Right forelimb (tissue), 1 donor: ENCODE results near the gene PKD2.

Experiments used
- DNase-seq: peaks from one replicate; pipeline ENCODE4 v3.0.0-alpha.2; 2018

PKD2 gene

GRCh38 chr4:88028946-88029345 is 21.5 kb downstream of the PKD2 start:
- no peak for DNase-seq

DNA sequence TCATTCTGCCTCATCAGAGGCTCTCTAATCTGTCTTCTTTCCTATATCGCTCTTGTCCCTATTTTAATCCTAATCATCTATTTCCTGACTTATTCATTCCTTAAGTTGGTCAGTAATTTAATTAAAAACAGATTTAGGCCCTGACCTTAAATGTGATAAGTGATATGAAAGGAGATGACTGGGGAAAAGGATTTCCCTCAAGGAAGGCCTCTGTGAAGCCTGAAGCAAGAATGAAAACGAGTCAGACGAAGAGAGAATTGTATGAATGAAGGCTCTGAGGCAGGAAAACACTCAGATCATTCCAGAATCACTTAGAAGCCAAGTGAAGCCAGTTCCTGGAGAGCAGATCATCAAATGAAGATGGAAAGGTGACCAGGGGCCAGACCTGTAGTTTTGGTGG is 22.1 kb downstream of the PKD2 start:
- no peak for DNase-seq

GRCh38 chr4:88030565-88031310 is 23.3 kb downstream of the PKD2 start:
- no peak for DNase-seq

DNA sequence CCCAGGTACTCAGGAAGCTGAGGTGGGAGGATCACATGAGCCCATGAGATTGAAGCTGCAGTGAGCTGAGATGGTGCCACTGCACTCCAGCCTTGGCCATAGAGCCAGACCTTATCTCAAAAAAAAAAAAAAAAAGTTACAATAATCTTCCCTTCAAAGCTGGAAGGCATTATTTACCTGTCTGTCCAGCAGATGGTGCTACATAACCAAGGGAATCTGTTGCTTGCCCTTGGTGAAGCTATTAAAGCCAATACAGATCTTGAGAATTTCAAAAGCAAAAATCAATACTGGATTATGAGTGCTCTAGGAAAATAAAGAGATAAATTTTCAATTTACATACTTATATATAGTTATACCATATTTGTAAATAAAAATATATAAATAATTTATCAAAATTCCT is 25.9 kb downstream of the PKD2 start:
- no peak for DNase-seq

DNA sequence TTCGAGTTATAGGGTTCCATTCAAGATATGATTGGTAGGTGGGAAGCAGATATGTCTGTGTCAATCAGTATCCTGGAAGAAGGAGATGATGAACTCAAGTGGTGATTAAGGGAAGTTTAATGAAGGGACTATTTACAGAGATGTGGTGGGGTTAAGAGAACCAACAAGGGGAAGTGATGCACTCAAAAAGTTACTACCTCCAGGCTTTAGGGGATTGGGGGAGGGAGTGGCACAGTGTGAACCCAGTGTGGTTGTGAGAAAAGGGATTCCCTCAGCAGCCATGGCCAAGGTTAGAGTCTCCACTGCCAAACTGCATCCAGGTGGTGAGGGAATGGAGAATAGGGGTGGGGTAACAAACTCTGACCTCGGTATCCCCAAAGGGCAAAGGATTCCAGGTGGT is 27.9 kb downstream of the PKD2 start:
- DNase-seq: no peak

DNA sequence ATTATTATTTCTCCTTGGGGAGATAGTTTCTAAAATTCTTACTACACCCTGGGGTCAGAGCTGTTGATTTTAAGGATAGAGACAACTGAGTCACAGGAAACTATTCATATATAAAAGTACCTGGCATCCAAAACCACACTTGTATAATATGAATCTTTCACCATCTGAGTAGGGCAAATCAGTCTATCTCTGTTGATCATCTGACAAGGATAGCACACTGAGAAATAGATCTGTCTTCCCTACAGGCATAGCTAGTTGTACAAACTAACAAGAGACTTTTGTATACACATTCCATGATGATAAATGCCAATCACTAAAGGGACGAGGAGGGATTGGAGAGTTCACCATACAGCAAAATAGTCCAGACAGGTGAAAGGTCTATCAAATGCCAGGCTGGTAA is 30.0 kb downstream of the PKD2 start:
- no peak for DNase-seq

DNA sequence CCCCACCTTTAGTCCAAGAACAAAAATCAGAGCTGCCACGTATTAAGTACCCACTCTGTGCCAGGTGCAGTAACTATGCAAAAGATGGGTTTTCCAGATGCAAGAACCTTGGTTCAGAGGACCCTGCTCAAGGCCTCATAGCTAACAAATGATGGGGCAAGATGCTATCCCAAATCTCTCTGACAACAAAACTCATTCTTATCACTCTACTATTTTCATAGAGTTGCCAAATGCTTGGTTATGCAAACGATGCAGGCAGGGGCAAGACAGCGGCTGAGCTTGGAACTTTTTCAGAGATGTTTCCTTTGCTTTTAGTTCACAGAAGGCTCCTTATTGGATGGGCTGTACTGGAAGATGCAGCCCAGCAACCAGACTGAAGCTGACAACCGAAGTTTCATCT is 30.5 kb downstream of the PKD2 start:
- DNase-seq: no peak

GRCh38 chr4:88040707-88041106 is 33.3 kb downstream of the PKD2 start:
- no peak for DNase-seq

DNA sequence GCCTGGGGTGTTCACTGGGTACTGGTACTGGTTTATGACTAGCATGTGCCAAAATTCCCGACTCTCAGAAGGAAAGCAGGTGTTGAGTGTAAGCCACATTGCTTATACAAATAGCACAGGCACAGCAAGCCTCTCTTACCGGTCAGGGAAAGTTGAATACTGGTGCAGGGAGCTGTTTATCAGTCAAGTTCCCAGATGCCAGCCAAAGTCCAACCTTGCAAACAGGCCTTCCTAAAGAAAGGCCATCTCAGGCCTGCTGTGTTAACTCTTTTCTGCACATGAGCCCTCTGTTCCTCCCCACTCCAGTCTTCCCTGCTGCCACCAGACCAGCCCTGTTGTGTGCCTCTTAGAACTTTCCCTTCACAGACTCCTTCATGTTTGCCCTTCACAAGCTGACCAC is 34.2 kb downstream of the PKD2 start:
- DNase-seq: no peak

DNA sequence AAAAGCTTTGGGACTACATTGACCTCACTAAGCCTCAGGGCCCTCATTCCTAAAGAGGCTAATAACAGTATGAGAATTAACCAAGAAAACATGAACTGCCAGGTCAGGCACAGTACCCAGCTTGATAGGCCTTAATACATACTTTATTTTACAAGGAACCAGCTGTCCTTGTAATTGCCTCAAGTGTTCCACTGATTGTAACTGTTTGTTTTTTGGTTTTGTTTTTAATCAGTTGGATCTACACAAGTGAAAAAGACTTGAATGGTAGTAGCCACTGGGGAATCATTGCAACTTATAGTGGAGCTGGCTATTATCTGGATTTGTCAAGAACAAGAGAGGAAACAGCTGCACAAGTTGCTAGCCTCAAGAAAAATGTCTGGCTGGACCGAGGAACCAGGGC is 35.6 kb downstream of the PKD2 start:
- no peak for DNase-seq

- no peak for DNase-seq
Observed at GRCh38 chr4:88043586-88044340, 36.3 kb downstream of the PKD2 start.

DNA sequence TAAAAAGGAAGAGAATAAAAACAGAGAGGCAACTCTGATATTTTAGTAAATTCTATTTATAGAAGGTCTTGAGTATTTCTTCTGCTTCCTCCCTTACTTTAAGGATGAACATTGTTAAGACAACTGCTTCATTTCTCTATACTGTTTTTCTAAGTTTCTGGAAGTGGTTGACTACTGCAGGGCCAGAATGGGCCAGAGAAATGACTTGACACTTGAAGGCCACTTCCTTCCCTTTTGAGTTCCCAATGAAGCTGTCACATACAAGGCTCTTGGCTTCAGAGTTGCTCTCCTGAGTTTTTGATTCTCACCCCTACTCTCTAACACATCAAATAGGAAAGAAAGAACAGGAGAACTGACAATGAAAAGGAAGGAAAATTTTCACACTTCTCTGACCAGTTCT is 37.6 kb downstream of the PKD2 start:
- DNase-seq: no peak

- no peak for DNase-seq
Observed at GRCh38 chr4:88054229-88054628, 46.8 kb downstream of the PKD2 start.

DNA sequence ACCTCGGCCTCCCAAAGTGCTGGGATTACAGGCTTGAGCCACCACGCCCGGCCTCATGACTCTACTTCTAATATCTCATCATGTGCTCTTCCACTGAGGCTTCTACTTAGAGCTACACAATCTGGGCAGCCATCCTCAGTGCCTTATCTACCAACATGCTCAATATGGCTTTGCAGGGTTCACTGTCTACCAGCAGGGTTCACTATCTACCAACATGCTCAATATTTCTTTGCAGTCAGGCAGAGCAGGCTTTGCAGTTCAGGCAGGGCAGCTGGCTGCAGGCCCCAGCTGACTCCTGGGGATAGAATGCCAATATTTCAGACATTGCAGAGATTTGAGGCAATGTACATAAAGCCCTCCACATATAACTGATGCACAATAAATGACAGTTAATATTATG is 47.5 kb downstream of the PKD2 start:
- DNase-seq: no peak

GRCh38 chr4:88058295-88058694 is 50.9 kb downstream of the PKD2 start:
- no peak for DNase-seq

DNA sequence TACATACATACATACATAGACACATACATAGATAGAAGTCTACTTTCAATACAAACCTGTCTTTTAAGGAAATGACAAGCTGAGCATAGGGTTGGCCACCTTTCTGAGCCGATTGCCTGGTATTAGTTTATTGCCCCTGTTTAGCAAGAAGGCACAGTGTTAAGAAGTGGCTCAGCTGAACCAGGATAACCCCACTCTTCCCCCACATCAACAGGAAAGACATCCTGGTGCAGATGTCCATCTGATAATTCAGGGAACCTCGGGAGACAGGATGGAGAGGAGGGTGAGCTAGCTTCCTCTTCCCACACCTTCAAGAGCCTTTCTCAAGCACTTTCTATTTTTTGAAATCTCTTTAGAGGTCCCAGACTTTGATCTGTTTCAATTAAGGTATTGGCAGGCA is 52.3 kb downstream of the PKD2 start:
- DNase-seq: no peak

GRCh38 chr4:88060431-88060830 is 53.0 kb downstream of the PKD2 start:
- DNase-seq: no peak

DNA sequence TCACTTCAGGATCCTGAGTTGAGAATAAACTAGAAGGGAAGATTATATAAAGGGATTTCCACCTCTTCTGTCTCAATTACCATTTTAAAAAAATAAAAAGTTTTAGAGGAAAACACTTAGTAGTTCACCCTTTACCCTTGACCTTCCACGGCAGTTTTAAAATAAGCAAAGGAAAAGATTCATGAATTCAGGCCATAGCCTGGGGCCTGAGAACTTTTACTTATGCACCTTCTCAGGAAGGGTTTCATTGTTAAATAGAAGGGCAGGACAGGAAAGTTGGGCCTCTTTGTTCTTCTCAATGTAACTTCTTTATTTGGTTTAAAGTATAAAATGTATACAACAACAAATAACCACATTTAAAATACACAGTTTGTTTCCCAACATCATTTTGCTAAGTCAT is 54.9 kb downstream of the PKD2 start:
- DNase-seq: no peak

GRCh38 chr4:88062843-88063242 is 55.4 kb downstream of the PKD2 start:
- no peak for DNase-seq

GRCh38 chr4:88063634-88064296 is 56.3 kb downstream of the PKD2 start:
- no peak for DNase-seq

DNA sequence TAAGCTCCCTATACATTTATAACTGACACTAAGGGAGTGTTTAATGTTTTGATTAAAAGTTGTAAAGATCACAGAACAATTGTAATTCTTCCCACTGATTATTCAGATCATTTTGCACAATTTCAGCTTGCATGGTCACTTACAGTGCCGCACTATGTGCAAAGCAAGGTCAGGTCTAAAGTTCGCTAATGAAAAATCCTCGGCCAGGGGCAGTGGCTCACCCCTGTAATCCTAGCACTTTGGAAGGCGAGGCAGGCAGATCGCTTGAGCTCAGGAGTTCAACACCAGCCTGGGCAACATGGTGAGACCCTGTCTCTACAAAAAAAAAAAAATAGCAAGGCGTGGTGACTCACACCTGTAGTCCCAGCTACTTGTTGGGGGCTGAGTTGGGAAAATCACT is 57.0 kb downstream of the PKD2 start:
- DNase-seq: no peak

DNA sequence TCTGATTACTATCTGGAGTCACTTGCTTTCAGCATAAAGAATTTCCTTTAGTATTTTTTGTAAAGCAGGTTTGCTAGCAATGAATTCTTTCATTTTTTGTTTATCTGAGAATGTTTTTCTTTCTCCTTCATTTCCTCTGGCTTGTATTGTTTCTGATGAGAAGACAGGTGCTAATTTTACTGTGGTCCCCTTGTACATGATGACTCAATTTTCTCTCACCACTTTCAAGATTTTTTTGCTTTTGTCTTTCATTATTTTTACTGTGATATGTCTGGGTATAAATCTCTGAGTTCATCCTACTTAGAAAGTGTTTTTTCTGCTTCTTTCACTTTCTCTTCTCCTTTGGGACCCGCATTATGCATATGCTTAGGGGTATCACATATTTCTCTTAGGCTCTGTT is 62.6 kb downstream of the PKD2 start:
- no peak for DNase-seq

DNA sequence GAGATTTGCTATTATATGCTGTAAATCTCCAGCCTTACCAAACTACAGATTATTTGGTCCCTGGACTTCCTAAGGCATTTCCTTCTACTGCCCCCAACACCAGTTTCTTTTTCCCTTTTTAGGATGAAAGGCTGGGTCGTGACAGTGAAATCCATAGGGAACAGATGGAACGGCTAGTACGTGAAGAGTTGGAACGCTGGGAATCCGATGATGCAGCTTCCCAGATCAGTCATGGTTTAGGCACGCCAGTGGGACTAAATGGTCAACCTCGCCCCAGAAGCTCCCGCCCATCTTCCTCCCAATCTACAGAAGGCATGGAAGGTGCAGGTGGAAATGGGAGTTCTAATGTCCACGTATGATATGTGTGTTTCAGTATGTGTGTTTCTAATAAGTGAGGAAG is 67.9 kb downstream of the PKD2 start:
- no peak for DNase-seq

DNA sequence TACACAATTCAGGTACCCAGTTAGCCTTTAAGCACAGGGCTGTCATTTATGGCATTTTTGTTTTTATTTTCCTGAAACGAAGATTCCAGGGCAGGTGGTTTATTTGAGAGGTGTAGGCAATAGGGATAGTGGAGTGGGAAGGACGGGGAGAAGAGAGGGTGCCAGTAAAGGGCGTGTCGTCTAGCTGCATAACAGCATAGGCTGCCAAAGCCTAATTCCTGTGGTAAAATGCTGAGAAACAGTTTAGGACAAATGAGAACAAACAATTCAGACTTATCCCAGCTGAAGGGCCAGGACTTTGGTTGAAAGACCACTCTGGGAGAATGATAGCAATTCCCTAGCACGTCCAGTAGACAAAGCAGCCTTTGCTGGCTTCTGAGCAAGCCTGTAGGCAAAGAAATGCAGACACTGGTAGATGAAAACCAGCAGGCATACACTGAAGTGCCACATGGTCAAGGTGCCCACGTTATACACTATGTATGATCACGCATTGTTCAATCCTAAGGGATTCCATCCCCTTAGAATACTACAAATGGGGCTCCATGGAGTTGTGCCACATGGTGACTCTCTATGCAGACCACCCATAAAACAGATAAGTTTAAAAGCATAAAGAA is 70.6 kb downstream of the PKD2 start:
- no peak for DNase-seq
